Heart left ventricle (tissue), 13 donors: ENCODE data around the gene RTBDN.

Experiments used
- POLR2A ChIP-seq, 2 donors: fragments of 450-650 bp; IDR thresholded peaks; one replicate each; pipeline ENCODE4 v1.6.1; 2017; ENCODE audit warnings: antibody characterized with exemption in 2 of 2, mild to moderate bottlenecking in 2 of 2, moderate library complexity in 2 of 2
- TF ChIP-seq, protein P1 (sequence below), 12 donors: fragments of 200-600 bp; sonication (generic) in 4 of 12; IDR thresholded peaks; one replicate each; pipeline versions ENCODE4 v1.5.0 to v1.8.0; 2018 to 2022; ENCODE audit warnings: antibody characterized with exemption in 12 of 12, mild to moderate bottlenecking in 5 of 12
- donor health status: ischemic (EF 13 %, LVEDD 7.1; RV severe dilation, severe dysfunction).
- donor health status: DM: no; HTN: yes; CAD: no.
- donor health status: DM: no; HTN: no; CAD: no.
- donor health status: ischemic (EF 25% LVEDD 6.9; RV normal size, moderate dysfunction).
- donor health status: ischemic (EF 25% LVEDD 5.7; RV mildly dilated, moderate dysfunction).
- donor health status: ischemic (EF 35%, LVEDD 5.7; RV mildly dilated, moderate dysfunction).
- donor health status: nonischemic (EF 11% LVEDD 7.7; RV severe dilation, severe dysfunction).
- donor health status: DM: yes; HTN: yes; CAD: no.
- donor health status: PGD.
- donor health status: ischemic (EF 29% LVEDD 5.4; RV normal size, mild dysfunction).
- donor health status: nonischemic (EF 23%, LVEDD 6.1; RV moderate dilation, normal function).

- TF ChIP-seq, protein P1, sequence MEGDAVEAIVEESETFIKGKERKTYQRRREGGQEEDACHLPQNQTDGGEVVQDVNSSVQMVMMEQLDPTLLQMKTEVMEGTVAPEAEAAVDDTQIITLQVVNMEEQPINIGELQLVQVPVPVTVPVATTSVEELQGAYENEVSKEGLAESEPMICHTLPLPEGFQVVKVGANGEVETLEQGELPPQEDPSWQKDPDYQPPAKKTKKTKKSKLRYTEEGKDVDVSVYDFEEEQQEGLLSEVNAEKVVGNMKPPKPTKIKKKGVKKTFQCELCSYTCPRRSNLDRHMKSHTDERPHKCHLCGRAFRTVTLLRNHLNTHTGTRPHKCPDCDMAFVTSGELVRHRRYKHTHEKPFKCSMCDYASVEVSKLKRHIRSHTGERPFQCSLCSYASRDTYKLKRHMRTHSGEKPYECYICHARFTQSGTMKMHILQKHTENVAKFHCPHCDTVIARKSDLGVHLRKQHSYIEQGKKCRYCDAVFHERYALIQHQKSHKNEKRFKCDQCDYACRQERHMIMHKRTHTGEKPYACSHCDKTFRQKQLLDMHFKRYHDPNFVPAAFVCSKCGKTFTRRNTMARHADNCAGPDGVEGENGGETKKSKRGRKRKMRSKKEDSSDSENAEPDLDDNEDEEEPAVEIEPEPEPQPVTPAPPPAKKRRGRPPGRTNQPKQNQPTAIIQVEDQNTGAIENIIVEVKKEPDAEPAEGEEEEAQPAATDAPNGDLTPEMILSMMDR (IDR thresholded peaks at IDR 0.05), result no peak
- TF ChIP-seq POLR2A (IDR thresholded peaks at IDR 0.05), result no peak
These were observed 4.7 kb upstream of the RTBDN start for GRCh38 chr19:12838886-12839756.
